Loucy (cell line): ENCODE measurements around the gene PATL1.

ENCODE experiments used
- EZH2phosphoT487 ChIP-seq: fragments of 200-600 bp; IDR thresholded peaks from 2 replicates; pipeline ENCODE4 v1.6.1; 2018; ENCODE audit warnings: antibody characterized with exemption, mild to moderate bottlenecking, moderate library complexity, borderline replicate concordance
- TF ChIP-seq, protein P1 (sequence below): fragments of 200-600 bp; sonication (generic); conservative IDR thresholded peaks from 2 replicates; pipeline ENCODE4 v1.5.1; 2014; ENCODE audit warnings: mild to moderate bottlenecking, antibody characterized with exemption, low read length

DNA sequence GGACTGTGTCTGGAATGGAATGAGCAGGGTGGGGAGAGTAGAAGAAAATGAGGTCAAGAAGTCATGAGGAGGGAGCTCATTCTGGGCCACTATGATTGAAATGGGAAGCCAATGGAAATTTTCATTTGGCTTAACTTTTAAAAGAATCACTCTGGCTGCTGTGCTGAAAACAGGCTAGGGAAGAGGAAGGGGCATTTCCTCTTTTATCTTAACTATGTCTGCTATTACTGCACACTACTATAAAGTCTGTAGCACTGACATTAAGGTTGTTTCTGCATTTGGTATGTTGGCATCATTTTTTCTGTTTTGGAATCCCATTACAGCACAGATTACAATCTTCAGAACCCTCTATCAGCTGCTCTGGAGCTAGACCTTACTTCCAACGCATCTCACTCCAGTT, 8.2 kb downstream of the PATL1 start:
- TF ChIP-seq, protein P1, sequence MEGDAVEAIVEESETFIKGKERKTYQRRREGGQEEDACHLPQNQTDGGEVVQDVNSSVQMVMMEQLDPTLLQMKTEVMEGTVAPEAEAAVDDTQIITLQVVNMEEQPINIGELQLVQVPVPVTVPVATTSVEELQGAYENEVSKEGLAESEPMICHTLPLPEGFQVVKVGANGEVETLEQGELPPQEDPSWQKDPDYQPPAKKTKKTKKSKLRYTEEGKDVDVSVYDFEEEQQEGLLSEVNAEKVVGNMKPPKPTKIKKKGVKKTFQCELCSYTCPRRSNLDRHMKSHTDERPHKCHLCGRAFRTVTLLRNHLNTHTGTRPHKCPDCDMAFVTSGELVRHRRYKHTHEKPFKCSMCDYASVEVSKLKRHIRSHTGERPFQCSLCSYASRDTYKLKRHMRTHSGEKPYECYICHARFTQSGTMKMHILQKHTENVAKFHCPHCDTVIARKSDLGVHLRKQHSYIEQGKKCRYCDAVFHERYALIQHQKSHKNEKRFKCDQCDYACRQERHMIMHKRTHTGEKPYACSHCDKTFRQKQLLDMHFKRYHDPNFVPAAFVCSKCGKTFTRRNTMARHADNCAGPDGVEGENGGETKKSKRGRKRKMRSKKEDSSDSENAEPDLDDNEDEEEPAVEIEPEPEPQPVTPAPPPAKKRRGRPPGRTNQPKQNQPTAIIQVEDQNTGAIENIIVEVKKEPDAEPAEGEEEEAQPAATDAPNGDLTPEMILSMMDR = no peak
- no peak for TF ChIP-seq EZH2phosphoT487
